Psoas muscle (tissue), 8 donors: ENCODE data around the gene RTP3. TPM values are rescaled to one million over a fixed set of nuclear protein-coding genes. Genes with fewer than 3 reads are reported as not detected.
"Not testable (repeated sequence)": the region's sequence is repeated elsewhere in the genome, so short reads cannot be mapped to it uniquely, and the experiment has no call there.

ENCODE experiments used
- ATAC-seq, 4 donors: fragments of 200-7000 bp; cut with Tn5 transposase; one replicate each; pipeline ENCODE4 v1.9.1; 2020; ENCODE audit warnings: moderate library complexity in 3 of 4, mild to moderate bottlenecking in 2 of 4
- DNase-seq, 2 donors: peaks; one replicate each; pipeline ENCODE4 v3.0.0-alpha.2; 2020
- H3K27ac ChIP-seq: fragments of 200-600 bp; one replicate; pipeline ENCODE4 v1.8.0; 2022
- H3K27me3 ChIP-seq, 3 donors: fragments of 200-600 bp in 1 of 3; one replicate each; pipeline versions ENCODE4 v1.6.1 to v1.8.0; 2013 to 2022; ENCODE audit warnings: low read length in 2 of 3, mild to moderate bottlenecking in 2 of 3, moderate library complexity in 1 of 3; ENCODE audit not compliant: insufficient read depth in 3 of 3
- H3K36me3 ChIP-seq, 2 donors: fragments of 200-600 bp in 1 of 2; one replicate each; pipeline versions ENCODE4 v1.6.1 to v1.8.0; 2013 to 2022; ENCODE audit warnings: low read depth in 1 of 2, mild to moderate bottlenecking in 1 of 2, moderate library complexity in 1 of 2; ENCODE audit not compliant: insufficient read depth in 1 of 2
- H3K4me1 ChIP-seq: fragments of 200-600 bp; one replicate; pipeline ENCODE4 v1.8.0; 2022
- H3K4me3 ChIP-seq: fragments of 200-600 bp; one replicate; pipeline ENCODE4 v1.8.0; 2022; ENCODE audit warnings: mild to moderate bottlenecking
- H3K9me3 ChIP-seq: fragments of 200-600 bp; one replicate; pipeline ENCODE4 v1.8.0; 2022
- CTCF ChIP-seq: fragments of 200-600 bp; IDR thresholded peaks from one replicate; pipeline ENCODE4 v1.8.0; 2022; ENCODE audit warnings: antibody characterized with exemption
- WGBS, 3 donors: extraction: QIAGEN DNeasy Blood & Tissue Kit; methylation state at CpG; one replicate each; pipeline versions ENCODE4 v1.1.6 to v1.1.7; 2013; 5-methylcytosine and 5-hydroxymethylcytosine counted together
- intact Hi-C, 2 donors: fragments of 100-400 bp; cut with DNase I; formaldehyde crosslinking; loops; one replicate each; pipeline versions ENCODE4 v1.11.0 to v1.14.2; 2022
- polyA plus RNA-seq, 3 donors: library from polyadenylated mRNA; stranded (reverse); fragments of 200-250 nt; gene quantifications; one replicate each; pipeline ENCODE4 v1.2.3, GENCODE V29; 2013
- total RNA-seq, 4 donors: library from RNA; stranded (reverse); fragmentation: NEBNext Ultra II Directional in 2 of 4; extraction: Animal tissue kit (Norgen Biotek cat#: 25700) in 2 of 4; gene quantifications; one replicate each; pipeline versions ENCODE4 v1.2.1 to v1.2.4, GENCODE V29; 2021 to 2023
- donor health status: healthy with polysubstance abuse.
- donor health status: DM: no; HTN: no; CAD: no; lungs with moderate emphysema.
- donor health status: Bipolar disorder and iron deficiency.
- donor health status: healthy.
- donor health status: DM: yes; HTN: yes; CAD: no.
- donor health status: DM: no; HTN: no; CAD: no.
- donor health status: DM: no; HTN: no; CAD: no.
- donor health status: DM: yes; HTN: yes; CAD: no.

Gene RTP3
- total and polyA plus RNA-seq, 7 donors: 0.01 TPM; not detected in 6

DNA sequence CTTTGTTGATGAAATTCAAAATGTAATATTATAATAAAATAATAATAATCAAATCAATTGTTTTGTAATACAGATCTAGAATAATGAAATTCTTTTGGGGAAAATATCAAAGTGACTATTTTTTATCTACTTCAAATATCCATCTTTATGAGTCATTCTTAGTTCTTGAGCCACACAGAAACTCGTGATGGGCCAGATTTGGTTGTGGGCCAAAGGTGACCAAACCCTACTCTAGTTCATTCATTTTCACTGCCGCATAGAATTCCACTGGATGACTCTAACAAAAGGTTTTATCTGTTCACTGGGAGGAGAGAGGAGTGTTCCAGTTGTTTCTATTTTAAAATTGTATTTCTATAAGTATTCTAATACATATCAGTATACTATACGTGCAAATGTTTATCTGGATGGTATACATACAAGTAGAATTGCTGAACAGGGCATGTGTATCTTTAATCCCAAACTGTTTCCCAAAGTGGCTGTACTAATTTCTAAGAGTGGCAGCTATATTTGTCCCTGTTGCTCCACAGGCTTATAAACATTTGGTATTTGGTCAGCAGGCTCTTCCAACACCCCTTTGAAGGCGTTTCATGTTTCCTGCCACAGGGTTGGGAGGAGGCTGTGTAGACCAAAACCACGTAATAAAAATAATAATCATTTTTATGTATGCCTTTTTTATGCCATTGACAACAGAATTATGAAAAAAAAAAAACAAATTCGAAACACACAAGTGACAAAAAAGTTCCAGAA is 7.3 kb upstream of the RTP3 start:
- intact Hi-C loops: no loop called here
- Histone ChIP-seq H3K27me3 (no peaks in the 10 kb centered on the region), H3K36me3 (no peaks in the 10 kb centered on the region), H3K4me1 (peaks cover 32% of the 10 kb centered on the region), H3K27ac (peak overlapping the region; percentile 82), H3K4me3 (no peak overlapping the region), H3K9me3 (no peaks in the 10 kb centered on the region)
- ATAC-seq: peak; percentile 73 to 85 (median 84)
- DNase-seq: no peak
- TF ChIP-seq CTCF: no peak
- WGBS, 3 donors: 27 to 57% (median 38%) methylated on average over 6 of the region's 6 CpGs

GRCh38 chr3:46491089-46492070 is 6.4 kb upstream of the RTP3 start:
- H3K4me3 ChIP-seq: no peak overlapping the region
- no peaks in the 10 kb centered on the region for H3K27me3 ChIP-seq
- 47 to 64% (median 48%) methylated on average over 11 of the region's 11 CpGs for WGBS, 3 donors
- intact Hi-C loops: no loop called here
- peak overlapping the region; percentile 82 for H3K27ac ChIP-seq
- no peak for TF ChIP-seq CTCF
- H3K36me3 ChIP-seq: no peaks in the 10 kb centered on the region
- no peaks in the 10 kb centered on the region for H3K9me3 ChIP-seq
- peaks cover 32% of the 10 kb centered on the region for H3K4me1 ChIP-seq
- DNase-seq (no peak), ATAC-seq (peak; percentile 72 to 86 (median 75))

DNA sequence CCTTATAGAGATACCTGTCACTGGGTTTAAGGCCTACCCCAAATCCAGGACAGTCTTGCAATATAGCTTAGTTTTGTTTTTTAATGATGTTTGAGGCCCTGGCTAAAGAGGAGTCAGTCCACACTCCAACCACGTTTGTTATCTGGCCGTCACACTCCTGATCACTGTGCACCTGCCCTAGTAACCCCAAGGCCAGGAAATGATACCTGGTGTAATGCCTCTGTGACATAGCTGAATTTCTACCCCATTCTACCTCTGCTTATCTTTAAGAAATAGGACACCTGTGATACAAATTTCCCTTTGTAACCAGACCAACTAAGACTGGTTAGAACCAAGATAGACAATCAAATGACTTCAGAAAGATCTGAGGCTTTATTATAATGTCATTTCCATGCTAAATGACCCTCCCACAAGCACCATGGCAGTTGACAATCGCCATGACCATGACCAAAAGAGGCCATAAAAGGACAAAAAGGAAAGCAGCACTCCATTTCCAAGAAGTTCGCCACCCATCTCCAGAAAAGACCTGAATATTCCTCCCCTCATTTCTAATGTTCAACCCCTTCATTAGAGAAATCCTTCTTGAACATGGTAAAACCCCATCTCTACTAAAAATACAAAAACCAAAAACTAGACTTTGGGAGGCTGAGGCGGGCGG is 4.8 kb upstream of the RTP3 start:
- Histone ChIP-seq H3K27ac (no peak overlapping the region), H3K27me3 (no peaks in the 10 kb centered on the region), H3K9me3 (no peaks in the 10 kb centered on the region), H3K4me1 (peaks cover 32% of the 10 kb centered on the region), H3K4me3 (no peak overlapping the region), H3K36me3 (no peaks in the 10 kb centered on the region)
- WGBS, 3 donors: 83 to 91% (median 85%) methylated on average over 6 of the region's 6 CpGs
- DNase-seq (no peak), ATAC-seq (no peak)
- intact Hi-C loops: no loop called here
- TF ChIP-seq CTCF: no peak

DNA sequence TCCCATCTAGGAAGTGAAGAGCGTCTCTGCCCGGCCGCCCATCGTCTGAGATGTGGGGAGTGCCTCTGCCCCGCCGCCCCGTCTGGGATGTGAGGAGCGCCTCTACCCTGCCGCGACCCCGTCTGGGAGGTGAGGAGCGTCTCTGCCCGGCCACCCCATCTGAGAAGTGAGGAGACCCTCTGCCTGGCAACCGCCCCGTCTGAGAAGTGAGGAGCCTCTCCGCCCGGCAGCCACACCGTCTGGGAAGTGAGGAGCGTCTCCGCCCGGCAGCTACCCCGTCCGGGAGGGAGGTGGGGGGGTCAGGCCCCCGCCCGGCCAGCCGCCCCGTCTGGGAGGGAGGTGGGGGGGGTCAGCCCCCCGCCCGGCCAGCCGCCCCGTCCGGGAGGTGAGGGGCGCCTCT is 3.3 kb upstream of the RTP3 start:
- intact Hi-C loops: not testable (repeated sequence)
- 90 to 94% (median 91%) methylated on average over 15 to 24 of the region's 33 CpGs for WGBS, 3 donors

More for the DNA sequence above, 3.3 kb upstream of the RTP3 start:
- not testable (repeated sequence) for H3K36me3 ChIP-seq, H3K4me3 ChIP-seq, ATAC-seq, H3K9me3 ChIP-seq, DNase-seq, H3K27me3 ChIP-seq, H3K27ac ChIP-seq
- H3K4me1 ChIP-seq: peaks cover 24% of the 10 kb centered on the region
